ENCODE results near the gene ABCB8. TPM values are rescaled to one million over a fixed set of nuclear protein-coding genes. Genes with fewer than 3 reads are reported as not detected.

ABCB8 gene
- total and polyA plus RNA-seq, 11 donors, result 13.6 to 34.5 (median 26.0) TPM

GRCh38 chr7:150999001-150999400, 29.2 kb upstream of the ABCB8 start:
- H3K9me3 ChIP-seq, result no peaks in the 10 kb centered on the region
- WGBS, 4 donors, result 93 to 97% (median 95%) methylated on average over 7 to 12 of the region's 12 CpGs
- no peak for TF ChIP-seq POLR2A (IDR thresholded peaks at IDR 0.05)
- TF ChIP-seq, protein P1, sequence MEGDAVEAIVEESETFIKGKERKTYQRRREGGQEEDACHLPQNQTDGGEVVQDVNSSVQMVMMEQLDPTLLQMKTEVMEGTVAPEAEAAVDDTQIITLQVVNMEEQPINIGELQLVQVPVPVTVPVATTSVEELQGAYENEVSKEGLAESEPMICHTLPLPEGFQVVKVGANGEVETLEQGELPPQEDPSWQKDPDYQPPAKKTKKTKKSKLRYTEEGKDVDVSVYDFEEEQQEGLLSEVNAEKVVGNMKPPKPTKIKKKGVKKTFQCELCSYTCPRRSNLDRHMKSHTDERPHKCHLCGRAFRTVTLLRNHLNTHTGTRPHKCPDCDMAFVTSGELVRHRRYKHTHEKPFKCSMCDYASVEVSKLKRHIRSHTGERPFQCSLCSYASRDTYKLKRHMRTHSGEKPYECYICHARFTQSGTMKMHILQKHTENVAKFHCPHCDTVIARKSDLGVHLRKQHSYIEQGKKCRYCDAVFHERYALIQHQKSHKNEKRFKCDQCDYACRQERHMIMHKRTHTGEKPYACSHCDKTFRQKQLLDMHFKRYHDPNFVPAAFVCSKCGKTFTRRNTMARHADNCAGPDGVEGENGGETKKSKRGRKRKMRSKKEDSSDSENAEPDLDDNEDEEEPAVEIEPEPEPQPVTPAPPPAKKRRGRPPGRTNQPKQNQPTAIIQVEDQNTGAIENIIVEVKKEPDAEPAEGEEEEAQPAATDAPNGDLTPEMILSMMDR (IDR thresholded peaks at IDR 0.05), result no peak
- peaks cover 0 to 38% (median 18%) of the 10 kb centered on the region in 9 donors for H3K36me3 ChIP-seq
- peaks cover 0 to 25% (median 10%) of the 10 kb centered on the region in 12 donors for H3K4me1 ChIP-seq
- intact Hi-C loops (cut with DNase I), result no loop called here
- DNase-seq (peak in 2 of 5 donors; percentile 18 to 51), ATAC-seq (no peak)
- H3K27me3 ChIP-seq, result no peaks in the 10 kb centered on the region
- H3K27ac ChIP-seq, result no peak overlapping the region
- no peak overlapping the region for H3K4me3 ChIP-seq

DNA sequence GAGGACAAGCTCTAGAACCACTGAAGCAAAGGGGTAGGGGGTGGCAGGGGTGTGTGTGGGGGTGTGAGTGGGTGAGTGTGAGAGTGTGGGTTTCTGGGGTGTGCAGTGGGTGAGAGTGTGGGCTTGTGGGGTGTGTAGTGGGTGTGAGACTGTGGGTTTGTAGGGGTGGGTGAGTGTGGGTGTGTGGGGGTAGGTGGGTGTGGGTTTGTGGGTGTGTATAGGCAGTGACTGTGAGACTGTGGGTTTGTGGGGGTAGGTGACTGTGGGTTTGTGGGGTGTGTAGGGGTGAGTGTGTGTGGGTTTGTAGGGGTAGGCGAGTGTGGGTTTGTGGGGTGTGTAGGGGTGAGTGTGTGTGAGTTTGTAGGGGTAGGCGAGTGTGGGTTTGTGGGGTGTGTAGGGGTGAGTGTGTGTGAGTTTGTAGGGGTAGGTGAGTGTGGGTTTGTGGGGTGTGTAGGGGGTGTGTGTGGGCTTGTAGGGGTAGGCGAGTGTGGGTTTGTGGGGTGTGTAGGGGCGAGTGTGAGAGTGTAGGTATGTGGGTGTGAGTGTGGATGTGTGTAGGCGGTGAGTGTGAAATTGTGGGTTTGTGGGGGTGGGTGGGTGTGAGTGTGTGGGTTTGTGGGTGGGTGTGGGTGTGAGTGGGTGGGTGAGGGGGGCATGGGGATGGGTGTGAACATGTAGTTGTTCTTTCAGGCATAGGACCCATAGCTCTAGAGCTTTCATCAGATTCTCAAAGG, 28.6 kb upstream of the ABCB8 start:
- ATAC-seq (no peak), DNase-seq (no peak)
- WGBS, 4 donors, result 87 to 96% (median 95%) methylated on average over 5 of the region's 5 CpGs
- intact Hi-C loops (cut with DNase I), result no loop called here
- H3K27me3 ChIP-seq, result no peaks in the 10 kb centered on the region
- H3K9me3 ChIP-seq, result no peaks in the 10 kb centered on the region
- peaks cover 0 to 19% (median 6%) of the 10 kb centered on the region in 12 donors for H3K4me1 ChIP-seq
- H3K27ac ChIP-seq, result no peak overlapping the region
- no peak overlapping the region for H3K4me3 ChIP-seq
- TF ChIP-seq POLR2A (IDR thresholded peaks at IDR 0.05), result no peak
- TF ChIP-seq, protein P1 (IDR thresholded peaks at IDR 0.05), result no peak
- peaks cover 0 to 41% (median 22%) of the 10 kb centered on the region in 9 donors for H3K36me3 ChIP-seq

DNA sequence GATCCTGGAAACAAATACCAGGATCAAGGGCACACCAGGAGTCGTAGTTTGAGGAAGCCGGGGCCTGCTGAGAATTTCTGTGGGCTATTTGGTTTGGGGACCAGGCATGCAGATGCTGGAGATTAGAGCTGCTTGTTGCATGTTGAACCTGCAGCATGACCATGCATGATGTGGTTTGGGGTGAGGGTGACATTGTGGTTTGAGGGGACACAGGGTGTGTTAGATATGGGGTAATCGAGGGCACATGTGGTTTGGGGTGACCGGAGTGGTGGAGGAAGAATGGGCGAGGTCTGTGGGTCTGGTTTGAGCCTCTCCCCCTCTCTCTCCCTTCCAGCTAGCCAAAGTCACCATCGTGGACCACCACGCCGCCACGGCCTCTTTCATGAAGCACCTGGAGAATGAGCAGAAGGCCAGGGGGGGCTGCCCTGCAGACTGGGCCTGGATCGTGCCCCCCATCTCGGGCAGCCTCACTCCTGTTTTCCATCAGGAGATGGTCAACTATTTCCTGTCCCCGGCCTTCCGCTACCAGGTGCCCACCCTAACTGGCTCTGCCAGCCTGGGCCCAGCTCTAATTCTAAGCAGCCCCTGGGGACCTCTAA, 27.3 kb upstream of the ABCB8 start:
- H3K36me3 ChIP-seq, result peaks cover 0 to 54% (median 22%) of the 10 kb centered on the region in 9 donors
- no peak for ATAC-seq
- H3K27ac ChIP-seq, result no peak overlapping the region
- H3K4me3 ChIP-seq, result no peak overlapping the region
- intact Hi-C loops (cut with DNase I), result no loop called here
- H3K27me3 ChIP-seq, result no peaks in the 10 kb centered on the region
- H3K9me3 ChIP-seq, result no peaks in the 10 kb centered on the region
- peaks cover 0 to 13% (median 1%) of the 10 kb centered on the region in 12 donors for H3K4me1 ChIP-seq
- TF ChIP-seq, protein P1 (IDR thresholded peaks at IDR 0.05), result no peak
- no peak for TF ChIP-seq POLR2A (IDR thresholded peaks at IDR 0.05)
- 93 to 97% (median 94%) methylated on average over 13 of the region's 13 CpGs for WGBS, 4 donors
- DNase-seq, result peak in 1 of 5 donors; percentile 19

DNA sequence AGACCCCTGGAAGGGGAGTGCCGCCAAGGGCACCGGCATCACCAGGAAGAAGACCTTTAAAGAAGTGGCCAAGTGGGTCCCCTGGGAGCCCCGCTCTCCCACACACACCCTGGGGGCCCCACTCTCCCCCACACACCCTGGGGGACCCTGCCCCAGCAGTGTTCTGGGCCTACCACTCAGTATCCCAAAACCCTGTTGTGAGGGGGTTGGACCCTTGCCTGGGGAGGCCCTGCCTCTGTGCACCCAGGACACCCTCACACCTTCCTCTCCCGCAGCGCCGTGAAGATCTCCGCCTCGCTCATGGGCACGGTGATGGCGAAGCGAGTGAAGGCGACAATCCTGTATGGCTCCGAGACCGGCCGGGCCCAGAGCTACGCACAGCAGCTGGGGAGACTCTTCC, 26.7 kb upstream of the ABCB8 start:
- WGBS, 4 donors, result 92 to 95% (median 94%) methylated on average over 16 of the region's 16 CpGs
- Histone ChIP-seq H3K4me1 (peaks cover 0 to 11% (median 4%) of the 10 kb centered on the region in 12 donors), H3K36me3 (peaks cover 0 to 55% (median 22%) of the 10 kb centered on the region in 9 donors), H3K9me3 (no peaks in the 10 kb centered on the region), H3K27ac (no peak overlapping the region), H3K27me3 (no peaks in the 10 kb centered on the region), H3K4me3 (no peak overlapping the region)
- no peak for ATAC-seq
- no peak for TF ChIP-seq POLR2A (IDR thresholded peaks at IDR 0.05)
- TF ChIP-seq, protein P1 (IDR thresholded peaks at IDR 0.05), result no peak
- peak in 1 of 5 donors; percentile 51 for DNase-seq
- intact Hi-C loops (cut with DNase I), result no loop called here

Data from heart left ventricle (tissue), 16 donors.